ENCODE measurements around the gene AGPAT4. TPM values are rescaled to one million over a fixed set of nuclear protein-coding genes. Genes with fewer than 3 reads are reported as not detected.

The AGPAT4 gene
- total RNA-seq, 1 experiment from 2014 or later, result 0.07 TPM

DNA sequence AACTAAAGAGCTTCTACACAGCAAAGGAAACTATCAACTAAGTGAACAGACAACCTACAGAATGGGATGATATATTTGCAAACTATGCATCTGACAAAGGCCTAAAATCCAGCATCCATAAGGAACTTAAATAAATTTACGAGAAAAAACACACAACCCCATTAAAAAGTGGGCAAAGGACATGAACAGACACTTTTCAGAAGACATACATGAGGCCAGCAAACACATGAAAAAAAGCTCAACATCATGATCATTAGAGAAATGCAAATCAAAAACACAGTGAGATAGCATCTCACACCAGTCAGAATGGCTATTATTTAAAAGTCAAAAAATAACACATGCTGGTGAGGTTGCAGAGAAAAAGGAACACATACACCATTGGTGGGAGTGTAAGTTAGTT, 24.5 kb downstream of the AGPAT4 start:
- TF ChIP-seq, protein P1, sequence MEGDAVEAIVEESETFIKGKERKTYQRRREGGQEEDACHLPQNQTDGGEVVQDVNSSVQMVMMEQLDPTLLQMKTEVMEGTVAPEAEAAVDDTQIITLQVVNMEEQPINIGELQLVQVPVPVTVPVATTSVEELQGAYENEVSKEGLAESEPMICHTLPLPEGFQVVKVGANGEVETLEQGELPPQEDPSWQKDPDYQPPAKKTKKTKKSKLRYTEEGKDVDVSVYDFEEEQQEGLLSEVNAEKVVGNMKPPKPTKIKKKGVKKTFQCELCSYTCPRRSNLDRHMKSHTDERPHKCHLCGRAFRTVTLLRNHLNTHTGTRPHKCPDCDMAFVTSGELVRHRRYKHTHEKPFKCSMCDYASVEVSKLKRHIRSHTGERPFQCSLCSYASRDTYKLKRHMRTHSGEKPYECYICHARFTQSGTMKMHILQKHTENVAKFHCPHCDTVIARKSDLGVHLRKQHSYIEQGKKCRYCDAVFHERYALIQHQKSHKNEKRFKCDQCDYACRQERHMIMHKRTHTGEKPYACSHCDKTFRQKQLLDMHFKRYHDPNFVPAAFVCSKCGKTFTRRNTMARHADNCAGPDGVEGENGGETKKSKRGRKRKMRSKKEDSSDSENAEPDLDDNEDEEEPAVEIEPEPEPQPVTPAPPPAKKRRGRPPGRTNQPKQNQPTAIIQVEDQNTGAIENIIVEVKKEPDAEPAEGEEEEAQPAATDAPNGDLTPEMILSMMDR (conservative IDR thresholded peaks at IDR 0.05), result no peak
- no peak for TF ChIP-seq EZH2 (IDR thresholded peaks at IDR 0.05; ENCODE audit: low read depth)
- ChIA-PET POLR2A (ENCODE audit: unreplicated experiment) (no interaction called here), CTCF (no interaction called here)
- no peaks in the 10 kb centered on the region for H3K9me2 ChIP-seq (ENCODE audit: insufficient read depth)
- no peak overlapping the region for H3K27ac ChIP-seq
- H3F3A ChIP-seq (ENCODE audit: insufficient read depth, low read depth), result no peaks in the 10 kb centered on the region
- no peaks in the 10 kb centered on the region for H4K20me1 ChIP-seq (ENCODE audit: insufficient read depth)
- no peaks in the 10 kb centered on the region for H3K9me3 ChIP-seq (ENCODE audit: insufficient read depth, low read depth)
- H3K36me3 ChIP-seq (ENCODE audit: low read depth), result no peaks in the 10 kb centered on the region
- no peaks in the 10 kb centered on the region for H3K79me2 ChIP-seq (ENCODE audit: low read depth)
- no peak overlapping the region for H2AFZ ChIP-seq
- BruUV-seq (replicated peaks), result no TSS peak
- H3K4me1 ChIP-seq (replicated peaks; ENCODE audit: insufficient read depth), result no peaks in the 10 kb centered on the region
- intact Hi-C loops (cut with micrococcal nuclease; ENCODE audit: unreplicated experiment), result no loop called here
- peaks cover 23% of the 10 kb centered on the region; the same call in 1 of the 2 replicates for H3K27me3 ChIP-seq (ENCODE audit: insufficient read depth, low read depth)
- no peak for DNase-seq
- H3K4me3 ChIP-seq, result no peak overlapping the region
- no peak overlapping the region for H3K4me2 ChIP-seq

DNA sequence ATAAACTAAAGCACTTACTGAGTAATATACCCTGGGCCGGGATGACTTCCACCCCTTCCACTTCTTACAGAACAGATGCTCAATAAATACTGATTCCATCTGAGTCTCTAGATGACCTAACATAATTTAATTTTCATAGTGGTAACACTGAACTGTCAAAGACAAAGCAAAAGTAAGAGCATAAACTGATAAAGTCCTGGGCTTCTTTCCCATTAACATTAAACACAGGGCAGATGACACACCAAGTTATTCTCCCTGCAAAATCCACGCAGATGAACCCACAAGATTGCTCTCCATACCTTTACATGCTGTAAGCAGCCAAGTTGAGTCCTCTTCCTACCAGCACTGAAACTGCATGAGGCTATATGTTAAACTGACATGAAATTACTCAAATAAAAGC, 27.1 kb downstream of the AGPAT4 start:
- intact Hi-C loops (cut with micrococcal nuclease; ENCODE audit: unreplicated experiment), result no loop called here
- Histone ChIP-seq H3K4me3 (no peak overlapping the region), H3K9me3 (ENCODE audit: insufficient read depth, low read depth) (no peaks in the 10 kb centered on the region), H3K4me1 (replicated peaks; ENCODE audit: insufficient read depth) (no peaks in the 10 kb centered on the region), H3K27me3 (ENCODE audit: insufficient read depth, low read depth) (peaks cover 35% of the 10 kb centered on the region), H4K20me1 (ENCODE audit: insufficient read depth) (no peaks in the 10 kb centered on the region), H2AFZ (no peak overlapping the region), H3K27ac (no peak overlapping the region), H3K9me2 (ENCODE audit: insufficient read depth) (no peaks in the 10 kb centered on the region), H3K36me3 (ENCODE audit: low read depth) (no peaks in the 10 kb centered on the region), H3K4me2 (no peak overlapping the region), H3F3A (ENCODE audit: insufficient read depth, low read depth) (no peaks in the 10 kb centered on the region), H3K79me2 (ENCODE audit: low read depth) (no peaks in the 10 kb centered on the region)
- ChIA-PET POLR2A (ENCODE audit: unreplicated experiment) (no interaction called here), CTCF (no interaction called here)
- no peak for DNase-seq
- BruUV-seq (replicated peaks), result no TSS peak
- TF ChIP-seq, protein P1 (conservative IDR thresholded peaks at IDR 0.05), result no peak
- no peak for TF ChIP-seq EZH2 (IDR thresholded peaks at IDR 0.05; ENCODE audit: low read depth)

DNA sequence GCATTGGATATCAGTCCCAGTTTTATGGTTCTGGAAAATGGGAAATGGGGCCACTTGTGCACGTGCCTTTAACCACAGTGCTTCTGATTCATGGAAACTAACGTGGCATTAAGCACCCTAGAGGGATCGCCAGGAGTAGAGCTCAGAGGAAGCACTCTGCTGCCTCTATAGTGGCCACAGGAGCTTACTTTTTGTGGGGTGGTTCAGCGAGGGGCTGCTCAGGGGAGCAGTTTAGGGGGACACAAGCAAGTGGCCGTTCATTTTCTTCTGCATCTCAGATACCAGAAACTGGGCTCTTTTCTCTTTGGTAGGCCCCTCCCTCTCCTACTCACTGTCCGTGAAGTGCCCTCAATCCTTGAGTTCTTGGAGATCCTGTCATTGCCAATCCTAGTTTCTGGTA, 28.5 kb downstream of the AGPAT4 start:
- Histone ChIP-seq H3K4me3 (no peak overlapping the region), H3K79me2 (ENCODE audit: low read depth) (no peaks in the 10 kb centered on the region), H3K27me3 (ENCODE audit: insufficient read depth, low read depth) (peaks cover 45% of the 10 kb centered on the region), H4K20me1 (ENCODE audit: insufficient read depth) (no peaks in the 10 kb centered on the region), H3K9me2 (ENCODE audit: insufficient read depth) (no peaks in the 10 kb centered on the region), H2AFZ (no peak overlapping the region), H3K36me3 (ENCODE audit: low read depth) (no peaks in the 10 kb centered on the region), H3K4me1 (replicated peaks; ENCODE audit: insufficient read depth) (no peaks in the 10 kb centered on the region), H3K4me2 (no peak overlapping the region), H3K9me3 (ENCODE audit: insufficient read depth, low read depth) (no peaks in the 10 kb centered on the region), H3K27ac (no peak overlapping the region), H3F3A (ENCODE audit: insufficient read depth, low read depth) (no peaks in the 10 kb centered on the region)
- DNase-seq, result no peak
- intact Hi-C loops (cut with micrococcal nuclease; ENCODE audit: unreplicated experiment), result no loop called here
- POLR2A ChIA-PET (ENCODE audit: unreplicated experiment), result no interaction called here
- no TSS peak for BruUV-seq (replicated peaks)
- CTCF ChIA-PET, result no interaction called here
- TF ChIP-seq, protein P1 (conservative IDR thresholded peaks at IDR 0.05), result no peak
- no peak for TF ChIP-seq EZH2 (IDR thresholded peaks at IDR 0.05; ENCODE audit: low read depth)
